WTC11 (cell line): ENCODE measurements around the gene EEFSEC. TPM values are rescaled to one million over a fixed set of nuclear protein-coding genes. Genes with fewer than 3 reads are reported as not detected.

Experiments
- ATAC-seq: fragments of 200-7000 bp; cut with Tn5 transposase; 2 replicates; pipeline ENCODE4 v1.10.0; 2021; ENCODE audit warnings: mild to moderate bottlenecking, moderate library complexity
- CTCF ChIA-PET: fragments of 300-600 bp; sonication (Branson Sonifier 250); formaldehyde crosslinking; loops from one replicate; lab custom pipeline; 2021; ENCODE audit warnings: antibody characterized with exemption; lab: Charles Lee
- POLR2A ChIA-PET: fragments of 350-600 bp; sonication (Branson Sonifier 250); formaldehyde crosslinking; loops from one replicate; lab custom pipeline; 2021; ENCODE audit warnings: antibody characterized with exemption; lab: Charles Lee
- DNase-seq: peaks from one replicate; pipeline ENCODE4 v3.0.0; 2021; ENCODE audit warnings: low spot score
- H3K27ac Mint-ChIP-seq: 2 replicates; pipeline ENCODE4 v1.8.0; 2021; ENCODE audit warnings: mixed read lengths
- H3K27me3 Mint-ChIP-seq: 2 replicates; pipeline ENCODE4 v1.8.0; 2021; ENCODE audit warnings: low read depth, mild to moderate bottlenecking, moderate library complexity, mixed read lengths
- H3K36me3 Mint-ChIP-seq: 2 replicates; pipeline ENCODE4 v1.8.0; 2021; ENCODE audit warnings: mixed read lengths
- H3K4me1 Mint-ChIP-seq: 2 replicates; pipeline ENCODE4 v1.8.0; 2022; ENCODE audit warnings: mixed read lengths
- H3K4me3 Mint-ChIP-seq: 2 replicates; pipeline ENCODE4 v1.8.0; 2021; ENCODE audit warnings: mild to moderate bottlenecking, moderate library complexity, mixed read lengths
- H3K9me3 Mint-ChIP-seq: 2 replicates; pipeline ENCODE4 v1.8.0; 2021; ENCODE audit warnings: mixed read lengths
- ARID4B ChIP-seq: sonication (generic); formaldehyde crosslinking; IDR thresholded peaks from 2 replicates; pipeline ENCODE4 v1.8.0; 2023; ENCODE audit warnings: missing genetic modification reagents, mild to moderate bottlenecking, borderline replicate concordance
- ATF1 ChIP-seq: sonication (generic); formaldehyde crosslinking; IDR thresholded peaks from 2 replicates; pipeline ENCODE4 v1.8.1; 2023; ENCODE audit warnings: mild to moderate bottlenecking, moderate library complexity, missing genetic modification reagents
- ELF4 ChIP-seq: sonication (generic); formaldehyde crosslinking; IDR thresholded peaks from 2 replicates; pipeline ENCODE4 v1.8.1; 2022; ENCODE audit warnings: low read depth, mild to moderate bottlenecking, moderate library complexity, missing genetic modification reagents
- FOXJ3 ChIP-seq: sonication (generic); formaldehyde crosslinking; IDR thresholded peaks from 2 replicates; pipeline ENCODE4 v1.9.0; 2021; ENCODE audit warnings: missing genetic modification reagents, mild to moderate bottlenecking, borderline replicate concordance
- FOXP1 ChIP-seq: sonication (generic); formaldehyde crosslinking; IDR thresholded peaks from 2 replicates; pipeline ENCODE4 v1.8.0; 2022; ENCODE audit warnings: missing genetic modification reagents, mild to moderate bottlenecking, moderate library complexity, borderline replicate concordance
- FOXP4 ChIP-seq: sonication (generic); formaldehyde crosslinking; IDR thresholded peaks from 2 replicates; pipeline ENCODE4 v1.8.0; 2022; ENCODE audit warnings: mild to moderate bottlenecking, missing genetic modification reagents
- HMGA2 ChIP-seq: fragments of 250-450 bp; sonication (Bioruptor Pico); IDR thresholded peaks from 2 replicates; pipeline ENCODE4 v1.4.0; 2021; ENCODE audit warnings: mild to moderate bottlenecking, moderate library complexity
- IRF2 ChIP-seq: sonication (generic); formaldehyde crosslinking; IDR thresholded peaks from 2 replicates; pipeline ENCODE4 v1.8.0; 2022; ENCODE audit warnings: low read depth, missing genetic modification reagents, borderline replicate concordance
- MAX ChIP-seq: sonication (generic); formaldehyde crosslinking; IDR thresholded peaks from 2 replicates; pipeline ENCODE4 v1.8.0; 2022; ENCODE audit warnings: mild to moderate bottlenecking, missing genetic modification reagents
- NFE2L1 ChIP-seq: sonication (generic); formaldehyde crosslinking; IDR thresholded peaks from 2 replicates; pipeline ENCODE4 v1.8.1; 2023; ENCODE audit warnings: missing genetic modification reagents
- NFYB ChIP-seq: sonication (generic); formaldehyde crosslinking; conservative IDR thresholded peaks from 2 replicates; pipeline ENCODE4 v1.8.0; 2022; ENCODE audit warnings: low read depth, missing genetic modification reagents
- NR2C2 ChIP-seq: sonication (generic); formaldehyde crosslinking; IDR thresholded peaks from 2 replicates; pipeline ENCODE4 v1.8.0; 2022; ENCODE audit warnings: mild to moderate bottlenecking, missing genetic modification reagents
- PREB ChIP-seq: sonication (generic); formaldehyde crosslinking; IDR thresholded peaks from 2 replicates; pipeline ENCODE4 v1.8.1; 2022; ENCODE audit warnings: mild to moderate bottlenecking, missing genetic modification reagents, moderate library complexity, borderline replicate concordance
- RELA ChIP-seq: sonication (generic); formaldehyde crosslinking; IDR thresholded peaks from 2 replicates; pipeline ENCODE4 v1.8.1; 2022; ENCODE audit warnings: missing genetic modification reagents, mild to moderate bottlenecking, borderline replicate concordance
- TP53 ChIP-seq: sonication (generic); formaldehyde crosslinking; IDR thresholded peaks from 2 replicates; pipeline ENCODE4 v1.8.1; 2023; ENCODE audit warnings: mild to moderate bottlenecking, missing genetic modification reagents
- USF1 ChIP-seq: sonication (generic); formaldehyde crosslinking; IDR thresholded peaks from 2 replicates; pipeline ENCODE4 v1.8.0; 2022; ENCODE audit warnings: mild to moderate bottlenecking, missing genetic modification reagents
- ZNF138 ChIP-seq: sonication (generic); formaldehyde crosslinking; conservative IDR thresholded peaks from 2 replicates; pipeline ENCODE4 v1.8.1; 2022; ENCODE audit warnings: mild to moderate bottlenecking, moderate library complexity, missing genetic modification reagents
- ZNF219 ChIP-seq: sonication (generic); formaldehyde crosslinking; IDR thresholded peaks from 2 replicates; pipeline ENCODE4 v1.8.0; 2023; ENCODE audit warnings: missing genetic modification reagents, mild to moderate bottlenecking, borderline replicate concordance
- ZNF317 ChIP-seq: sonication (generic); formaldehyde crosslinking; IDR thresholded peaks from 2 replicates; pipeline ENCODE4 v1.8.1; 2023; ENCODE audit warnings: low read depth, mild to moderate bottlenecking, moderate library complexity, missing genetic modification reagents, borderline replicate concordance
- total RNA-seq: library from RNA; stranded (reverse); gene quantifications from 3 replicates; pipeline ENCODE4 v1.2.3, GENCODE V29; 2021

The EEFSEC gene
- total RNA-seq, 1 experiment from 2014 or later: 13.7 TPM

- TF ChIP-seq MAX (CRISPR knock-in tag) (no peak), IRF2 (CRISPR knock-in tag) (no peak), PREB (CRISPR knock-in tag) (no peak), FOXP1 (CRISPR knock-in tag) (no peak), ZNF138 (CRISPR knock-in tag) (no peak), NFYB (CRISPR knock-in tag) (no peak), TP53 (CRISPR knock-in tag) (no peak), ELF4 (CRISPR knock-in tag) (no peak), ZNF317 (CRISPR knock-in tag) (no peak)
These were observed 212.9 kb downstream of the EEFSEC start (continued) for GRCh38 chr3:128366136-128366535.

GRCh38 chr3:128366652-128367051 lies 213.4 kb downstream of the EEFSEC start:
- H3K9me3 Mint-ChIP-seq: no peaks in the 10 kb centered on the region
- H3K36me3 Mint-ChIP-seq: no peaks in the 10 kb centered on the region
- H3K27me3 Mint-ChIP-seq: no peaks in the 10 kb centered on the region
- ChIA-PET CTCF (no interaction called here), POLR2A (no interaction called here)
- DNase-seq (no peak), ATAC-seq (no peak)
- H3K4me3 Mint-ChIP-seq: no peak overlapping the region
- H3K27ac Mint-ChIP-seq: no peak overlapping the region
- TF ChIP-seq FOXJ3 (no peak), ARID4B (CRISPR knock-in tag) (no peak), RELA (CRISPR knock-in tag) (no peak), NFE2L1 (CRISPR knock-in tag) (no peak), MAX (CRISPR knock-in tag) (no peak), NR2C2 (CRISPR knock-in tag) (no peak), ATF1 (no peak), FOXP4 (CRISPR knock-in tag) (no peak), HMGA2 (no peak), ZNF219 (no peak), ZNF317 (CRISPR knock-in tag) (no peak), USF1 (CRISPR knock-in tag) (no peak)
- peaks cover 8% of the 10 kb centered on the region for H3K4me1 Mint-ChIP-seq
